GM19455 (cell line): Measurements from ENCODE around the gene CCDC57.

Experiments
- ATAC-seq: cut with Tn5 transposase; IDR thresholded peaks from one replicate; pipeline ENCODE4 v1.9.1; 2021; ENCODE audit not compliant: unreplicated experiment

The CCDC57 gene

GRCh38 chr17:82064433-82065192 lies 148.0 kb downstream of the CCDC57 start:
- no peak for ATAC-seq

- no peak for ATAC-seq
These were observed 148.9 kb downstream of the CCDC57 start for GRCh38 chr17:82063424-82064415.

DNA sequence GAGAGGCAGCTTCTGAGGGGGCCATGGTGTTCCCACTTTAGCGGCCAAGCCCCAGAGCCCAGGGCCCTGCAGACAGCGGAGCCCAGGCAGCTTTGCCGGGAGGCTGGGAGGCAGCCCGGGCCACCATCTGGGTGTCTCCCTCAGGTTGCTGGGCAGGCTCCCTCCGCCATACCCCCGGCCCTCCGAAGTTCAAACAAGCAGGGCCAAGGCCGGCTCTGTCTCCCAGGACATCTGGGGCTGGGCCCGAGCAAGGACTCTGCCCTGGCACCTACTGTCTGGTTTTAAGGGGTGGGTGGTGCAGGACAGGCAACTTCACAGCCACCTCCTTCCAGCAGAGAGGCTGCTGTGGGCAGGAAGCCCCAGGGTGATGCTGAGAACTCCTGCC lies 149.7 kb downstream of the CCDC57 start:
- no peak for ATAC-seq

DNA sequence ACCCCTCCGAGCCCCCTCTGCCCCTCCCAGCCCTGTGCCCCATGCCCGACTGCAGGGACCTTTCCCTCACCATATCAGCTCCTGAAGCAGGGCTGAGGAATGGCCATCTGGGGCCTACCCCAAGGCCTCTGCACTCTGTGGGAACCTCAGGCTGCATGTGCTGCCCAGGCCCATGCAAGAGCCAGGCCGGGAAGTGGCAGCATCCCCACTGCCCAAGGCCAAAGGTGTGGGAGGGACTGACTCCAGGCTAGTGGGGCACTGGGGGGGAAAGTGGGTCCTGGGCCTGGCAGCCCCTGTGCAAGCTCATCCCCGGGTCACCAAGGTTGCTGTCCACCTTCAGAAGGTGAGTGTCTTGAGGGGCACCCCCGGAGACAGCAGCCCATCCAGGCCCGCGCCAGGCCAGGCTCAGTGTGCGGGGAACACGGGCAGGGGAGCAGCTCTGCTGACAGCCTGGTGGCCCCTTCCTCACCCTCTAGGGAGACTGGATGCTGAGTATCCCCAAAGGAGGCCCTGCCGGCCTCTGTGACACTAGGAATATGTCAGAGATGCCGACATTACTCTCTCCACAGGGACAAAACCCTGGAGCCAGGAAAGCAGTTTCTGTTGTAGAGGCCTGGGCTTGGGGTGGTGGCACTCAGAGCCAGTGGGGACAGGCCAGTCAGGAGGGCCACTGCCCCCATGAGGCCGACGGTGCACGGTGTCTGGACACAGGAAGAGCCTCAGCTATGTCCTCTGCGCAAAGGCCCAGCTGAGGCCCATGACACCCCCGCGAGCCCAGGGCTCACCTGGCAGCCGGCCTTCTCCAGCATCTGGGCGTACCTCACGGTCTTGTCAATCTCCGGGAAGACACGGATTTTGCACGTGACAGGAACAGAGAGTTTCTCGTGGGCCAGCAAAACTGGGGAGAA lies 150.3 kb downstream of the CCDC57 start:
- no peak for ATAC-seq

DNA sequence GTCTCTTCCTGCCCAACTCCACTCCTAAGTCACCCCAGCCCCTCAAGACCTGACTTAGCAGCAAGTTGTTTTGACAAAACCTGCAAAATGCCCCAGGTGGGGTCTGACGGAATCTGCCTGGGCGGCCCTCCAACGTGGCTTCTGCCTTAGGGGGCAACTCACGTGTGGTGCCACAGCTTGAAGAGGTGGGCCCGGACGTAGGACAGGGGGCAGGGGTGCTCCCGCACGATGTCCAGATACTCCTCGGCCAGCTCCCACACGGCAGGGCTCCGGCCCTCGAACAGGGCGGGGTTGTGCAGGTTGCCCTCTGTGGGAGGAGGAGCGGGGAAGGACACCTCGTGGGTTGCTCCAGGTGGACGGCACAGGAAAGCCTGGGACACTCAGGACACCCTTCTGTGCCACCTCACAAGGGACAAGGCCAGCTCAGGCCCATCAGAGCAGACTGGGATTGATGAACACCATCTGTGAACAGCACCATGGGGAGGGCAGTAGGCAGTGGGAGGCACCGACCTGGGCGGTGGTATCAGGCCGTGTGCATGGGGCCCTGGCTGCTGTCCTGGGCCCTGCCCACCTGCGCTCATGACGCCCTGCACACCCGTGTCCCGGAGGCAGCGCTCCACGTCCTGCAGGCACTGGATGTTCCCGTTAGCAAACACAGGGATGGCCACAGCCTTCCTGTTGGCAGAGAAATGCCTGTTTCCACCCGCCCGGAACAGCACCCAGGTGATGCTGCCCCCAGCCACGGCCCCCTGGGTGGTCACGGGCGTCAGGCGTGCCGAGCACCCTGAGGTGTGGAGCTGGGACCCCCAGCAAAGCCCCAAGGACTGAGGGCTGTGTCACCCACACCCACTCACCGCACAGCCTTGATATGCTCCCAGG lies 151.4 kb downstream of the CCDC57 start:
- no peak for ATAC-seq

- no peak for ATAC-seq
These were observed 152.0 kb downstream of the CCDC57 start for GRCh38 chr17:82060614-82061013.

GRCh38 chr17:82060001-82060380 lies 152.7 kb downstream of the CCDC57 start:
- no peak for ATAC-seq

DNA sequence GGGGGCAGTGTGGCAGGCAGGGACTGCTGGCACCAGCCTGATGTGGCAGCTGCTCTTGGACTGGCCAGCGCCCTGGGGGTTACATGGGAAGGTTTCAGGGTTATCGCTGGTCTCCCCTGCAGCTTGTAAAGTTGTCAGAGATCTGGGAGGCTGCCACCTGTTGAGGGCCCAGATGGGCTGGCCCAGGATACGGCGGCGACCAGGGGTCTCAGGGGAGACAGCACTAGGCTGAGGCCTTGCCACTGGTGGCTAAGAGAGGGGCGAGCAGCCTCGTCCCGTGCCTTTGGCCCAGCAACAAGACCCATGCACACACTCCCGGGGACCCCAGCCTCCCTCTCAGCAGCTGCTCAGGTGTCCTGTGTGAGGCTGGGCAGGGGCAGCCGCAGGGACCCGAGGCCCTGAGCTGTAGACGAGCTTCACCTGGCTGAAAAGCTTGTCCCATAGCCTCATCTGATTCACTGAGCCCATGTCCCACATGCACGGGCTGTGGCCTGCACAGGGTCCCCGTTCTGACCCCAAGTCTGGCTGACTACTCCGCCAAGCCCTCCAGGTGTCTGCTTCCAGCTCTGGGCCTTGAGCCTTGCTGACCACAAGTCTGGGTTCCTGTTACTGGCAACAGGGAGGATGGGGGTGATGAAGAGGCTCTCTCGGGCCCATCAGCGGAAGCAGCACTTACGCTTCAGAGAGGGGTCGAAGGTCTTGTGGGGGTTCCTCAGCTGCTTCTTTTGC lies 153.2 kb downstream of the CCDC57 start:
- no peak for ATAC-seq

- ATAC-seq = no peak
These were observed 153.8 kb downstream of the CCDC57 start for GRCh38 chr17:82058855-82059249.

DNA sequence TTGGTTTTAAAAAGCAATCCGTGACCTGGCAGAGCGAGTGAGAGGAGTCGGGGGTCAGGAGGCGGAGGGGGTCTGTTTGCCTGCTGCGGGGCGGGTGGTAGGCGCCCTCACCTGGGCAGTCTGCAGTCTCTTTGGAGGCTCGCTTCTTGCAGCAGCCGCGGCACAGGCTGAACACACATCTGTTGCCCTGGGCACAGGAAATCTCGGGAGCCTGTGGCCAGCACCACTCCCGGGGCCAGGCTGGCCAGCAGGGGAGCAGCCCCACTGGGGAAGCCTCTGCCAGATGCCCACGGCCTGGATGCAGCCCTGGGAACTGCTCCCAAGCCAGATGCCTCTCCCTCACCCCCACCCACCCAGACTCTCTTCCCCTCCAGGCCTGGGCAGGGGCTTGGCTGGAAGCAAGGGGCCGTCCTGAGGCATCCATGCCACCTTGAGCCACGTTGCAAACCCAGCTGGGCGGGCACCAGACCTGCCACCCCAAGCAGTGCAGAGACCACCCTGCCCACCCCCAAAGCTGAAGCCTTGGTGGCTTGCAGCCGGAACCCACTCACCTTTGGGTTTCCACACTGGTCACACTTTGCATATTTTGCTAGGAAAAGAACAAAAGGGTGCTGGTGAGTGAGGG lies 154.3 kb downstream of the CCDC57 start:
- no peak for ATAC-seq

- ATAC-seq = no peak
These were observed 155.7 kb downstream of the CCDC57 start for GRCh38 chr17:82056729-82057621.

DNA sequence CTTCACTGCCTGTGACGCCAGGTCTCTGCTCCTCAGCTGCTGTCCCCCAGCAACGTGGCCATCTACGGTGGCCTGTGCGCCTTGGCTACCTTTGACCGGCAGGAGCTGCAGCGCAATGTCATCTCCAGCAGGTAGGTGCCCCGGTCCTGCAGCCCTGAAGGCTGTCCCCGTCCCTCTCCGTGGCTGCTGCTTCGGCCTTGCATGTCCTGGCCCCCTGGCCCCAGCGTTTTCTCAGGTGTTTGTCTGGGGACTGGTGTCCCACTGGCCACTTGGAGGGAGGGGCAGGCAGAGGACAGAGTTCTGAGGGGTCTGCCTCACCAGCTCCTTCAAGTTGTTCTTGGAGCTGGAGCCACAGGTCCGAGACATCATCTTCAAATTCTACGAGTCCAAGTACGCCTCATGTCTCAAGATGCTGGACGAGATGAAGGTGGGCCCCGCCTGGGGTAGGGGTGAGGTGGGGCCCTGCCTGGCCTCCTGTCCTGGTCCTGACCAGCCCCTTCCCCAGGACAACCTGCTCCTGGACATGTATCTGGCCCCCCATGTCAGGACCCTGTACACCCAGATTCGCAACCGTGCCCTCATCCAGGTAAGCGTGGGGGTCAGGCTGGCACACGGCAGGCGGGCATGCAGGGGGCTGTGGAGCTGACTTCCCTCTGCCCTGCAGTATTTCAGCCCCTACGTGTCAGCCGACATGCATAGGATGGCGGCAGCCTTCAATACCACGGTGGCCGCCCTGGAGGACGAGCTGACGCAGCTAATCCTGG lies 156.5 kb downstream of the CCDC57 start:
- no peak for ATAC-seq

- ATAC-seq = no peak
These were observed 157.3 kb downstream of the CCDC57 start for GRCh38 chr17:82055023-82055964.

DNA sequence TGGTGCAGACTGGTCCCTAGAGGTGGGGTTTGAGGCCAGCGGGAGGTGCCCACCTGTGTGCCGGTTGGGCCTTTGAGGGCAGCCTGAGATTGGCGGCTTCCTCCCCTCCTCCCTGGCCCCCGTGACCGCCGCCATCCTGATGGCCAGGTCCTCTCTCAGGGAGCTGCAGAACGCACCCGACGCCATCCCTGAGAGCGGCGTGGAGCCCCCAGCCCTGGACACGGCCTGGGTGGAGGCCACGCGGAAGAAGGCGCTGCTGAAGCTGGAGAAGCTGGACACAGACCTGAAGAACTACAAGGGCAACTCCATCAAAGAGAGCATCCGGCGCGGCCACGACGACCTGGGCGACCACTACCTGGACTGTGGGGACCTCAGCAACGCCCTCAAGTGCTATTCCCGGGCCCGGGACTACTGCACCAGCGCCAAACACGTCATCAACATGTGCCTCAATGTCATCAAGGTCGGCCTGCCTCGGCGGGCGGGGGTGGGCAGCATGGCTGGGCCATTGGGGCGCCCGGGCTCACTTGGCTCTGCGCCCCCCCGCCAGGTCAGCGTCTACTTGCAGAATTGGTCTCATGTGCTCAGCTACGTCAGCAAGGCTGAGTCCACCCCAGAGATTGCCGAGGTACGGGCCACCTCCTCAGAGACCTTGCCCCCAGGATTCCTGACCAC lies 158.2 kb downstream of the CCDC57 start:
- no peak for ATAC-seq

DNA sequence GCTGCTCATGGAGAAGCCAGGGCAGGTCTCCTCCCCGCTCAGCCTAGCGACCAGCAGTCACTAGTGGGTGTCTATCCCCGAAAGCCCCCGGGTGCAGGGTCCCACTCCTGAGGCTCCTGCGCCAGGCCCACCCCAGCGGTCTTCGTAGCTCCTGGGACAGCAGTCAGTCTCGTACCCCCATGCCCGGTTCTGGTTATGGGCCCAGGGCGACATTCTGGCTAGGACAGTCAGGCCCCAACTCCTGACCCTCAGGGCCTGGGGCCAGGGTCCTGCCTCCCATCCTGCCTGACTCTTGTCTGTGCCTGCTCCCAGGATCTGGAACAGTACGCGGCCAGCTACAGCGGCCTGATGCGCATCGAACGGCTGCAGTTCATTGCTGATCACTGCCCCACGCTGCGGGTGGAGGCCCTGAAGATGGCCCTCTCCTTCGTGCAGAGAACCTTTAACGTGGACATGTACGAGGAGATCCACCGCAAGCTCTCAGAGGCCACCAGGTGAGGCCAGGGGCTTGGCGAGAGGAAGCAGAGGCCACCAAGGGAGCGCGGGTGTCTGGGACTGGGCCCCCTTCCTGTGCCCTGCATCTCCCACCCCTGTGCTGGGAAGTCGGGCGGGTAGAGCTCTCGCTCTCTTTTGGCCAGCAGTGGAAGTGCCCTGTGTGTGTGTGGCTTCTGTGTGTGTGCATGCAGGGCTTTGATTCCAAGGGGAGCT lies 158.9 kb downstream of the CCDC57 start:
- no peak for ATAC-seq
